Measurements from ENCODE around the gene ADCY3. TPM values are rescaled to one million over a fixed set of nuclear protein-coding genes. Genes with fewer than 3 reads are reported as not detected.

ADCY3 gene
- total RNA-seq, 4 donors from 2014 or later = 32.5 to 54.5 (median 39.9) TPM

DNA sequence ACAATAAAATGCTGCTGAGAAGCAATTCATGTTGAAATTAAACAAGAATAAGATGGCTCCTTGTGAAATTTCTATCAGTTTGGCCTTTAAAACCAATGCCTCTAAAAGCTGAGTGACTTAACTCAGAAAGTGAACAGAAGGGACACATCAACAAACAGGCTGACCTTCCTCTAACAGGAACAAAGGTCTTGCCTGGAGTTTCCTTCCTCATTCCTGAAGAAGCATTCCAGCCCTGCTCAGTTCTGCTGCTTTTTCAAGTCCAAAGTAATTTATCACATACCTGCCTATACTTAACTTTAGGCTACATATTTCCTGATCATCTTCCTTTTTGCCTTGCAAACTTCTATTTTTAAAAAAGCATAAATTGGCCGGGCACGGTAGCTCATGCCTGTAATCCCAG lies 140.9 kb downstream of the ADCY3 start:
- no peaks in the 10 kb centered on the region for H3K27me3 ChIP-seq
- H3K4me3 ChIP-seq = no peak overlapping the region
- H3K27ac ChIP-seq = no peak overlapping the region
- no peaks in the 10 kb centered on the region for H3K9me3 ChIP-seq
- no peak for ATAC-seq
- no peaks in the 10 kb centered on the region for H3K4me1 ChIP-seq
- 70 to 79% methylated on average over 2 of the region's 2 CpGs for WGBS, 2 donors (ENCODE audit: low coverage in 1 of 2)
- TF ChIP-seq, protein P1, sequence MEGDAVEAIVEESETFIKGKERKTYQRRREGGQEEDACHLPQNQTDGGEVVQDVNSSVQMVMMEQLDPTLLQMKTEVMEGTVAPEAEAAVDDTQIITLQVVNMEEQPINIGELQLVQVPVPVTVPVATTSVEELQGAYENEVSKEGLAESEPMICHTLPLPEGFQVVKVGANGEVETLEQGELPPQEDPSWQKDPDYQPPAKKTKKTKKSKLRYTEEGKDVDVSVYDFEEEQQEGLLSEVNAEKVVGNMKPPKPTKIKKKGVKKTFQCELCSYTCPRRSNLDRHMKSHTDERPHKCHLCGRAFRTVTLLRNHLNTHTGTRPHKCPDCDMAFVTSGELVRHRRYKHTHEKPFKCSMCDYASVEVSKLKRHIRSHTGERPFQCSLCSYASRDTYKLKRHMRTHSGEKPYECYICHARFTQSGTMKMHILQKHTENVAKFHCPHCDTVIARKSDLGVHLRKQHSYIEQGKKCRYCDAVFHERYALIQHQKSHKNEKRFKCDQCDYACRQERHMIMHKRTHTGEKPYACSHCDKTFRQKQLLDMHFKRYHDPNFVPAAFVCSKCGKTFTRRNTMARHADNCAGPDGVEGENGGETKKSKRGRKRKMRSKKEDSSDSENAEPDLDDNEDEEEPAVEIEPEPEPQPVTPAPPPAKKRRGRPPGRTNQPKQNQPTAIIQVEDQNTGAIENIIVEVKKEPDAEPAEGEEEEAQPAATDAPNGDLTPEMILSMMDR (IDR thresholded peaks at IDR 0.05) = no peak
- no peak for TF ChIP-seq EP300 (IDR thresholded peaks at IDR 0.05)
- TF ChIP-seq POLR2A (IDR thresholded peaks at IDR 0.05) = no peak
- TF ChIP-seq POLR2AphosphoS5 (IDR thresholded peaks at IDR 0.05) = no peak
- H3K36me3 ChIP-seq = no peaks in the 10 kb centered on the region

DNA sequence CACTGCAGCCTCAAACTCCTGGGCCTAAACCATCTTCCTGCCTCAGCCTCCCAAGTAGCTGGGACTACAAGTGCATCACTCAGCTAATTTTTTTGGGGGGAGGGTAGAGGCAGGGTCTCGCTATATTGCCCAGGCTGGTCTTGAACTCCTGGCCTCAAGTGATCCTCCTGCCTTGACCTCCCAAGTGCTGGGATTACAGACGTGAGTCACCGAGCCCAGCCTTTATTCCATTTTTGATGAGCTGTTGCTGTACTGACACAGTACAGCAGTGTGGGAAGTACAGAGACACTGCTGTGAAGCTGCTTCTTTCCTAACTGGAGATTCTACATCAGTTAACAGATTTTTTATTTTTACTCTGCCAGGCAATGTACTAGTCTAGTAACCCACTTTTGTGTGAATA lies 145.7 kb downstream of the ADCY3 start:
- TF ChIP-seq, protein P1 (IDR thresholded peaks at IDR 0.05) = no peak
- no peak for ATAC-seq
- Histone ChIP-seq H3K27ac (no peak overlapping the region), H3K36me3 (peaks cover 0 to 18% of the 10 kb centered on the region in 2 donors), H3K27me3 (no peaks in the 10 kb centered on the region), H3K9me3 (no peaks in the 10 kb centered on the region), H3K4me3 (no peak overlapping the region), H3K4me1 (no peaks in the 10 kb centered on the region)
- 47 to 48% methylated on average over 2 of the region's 3 CpGs for WGBS, 2 donors (ENCODE audit: low coverage in 1 of 2)

DNA sequence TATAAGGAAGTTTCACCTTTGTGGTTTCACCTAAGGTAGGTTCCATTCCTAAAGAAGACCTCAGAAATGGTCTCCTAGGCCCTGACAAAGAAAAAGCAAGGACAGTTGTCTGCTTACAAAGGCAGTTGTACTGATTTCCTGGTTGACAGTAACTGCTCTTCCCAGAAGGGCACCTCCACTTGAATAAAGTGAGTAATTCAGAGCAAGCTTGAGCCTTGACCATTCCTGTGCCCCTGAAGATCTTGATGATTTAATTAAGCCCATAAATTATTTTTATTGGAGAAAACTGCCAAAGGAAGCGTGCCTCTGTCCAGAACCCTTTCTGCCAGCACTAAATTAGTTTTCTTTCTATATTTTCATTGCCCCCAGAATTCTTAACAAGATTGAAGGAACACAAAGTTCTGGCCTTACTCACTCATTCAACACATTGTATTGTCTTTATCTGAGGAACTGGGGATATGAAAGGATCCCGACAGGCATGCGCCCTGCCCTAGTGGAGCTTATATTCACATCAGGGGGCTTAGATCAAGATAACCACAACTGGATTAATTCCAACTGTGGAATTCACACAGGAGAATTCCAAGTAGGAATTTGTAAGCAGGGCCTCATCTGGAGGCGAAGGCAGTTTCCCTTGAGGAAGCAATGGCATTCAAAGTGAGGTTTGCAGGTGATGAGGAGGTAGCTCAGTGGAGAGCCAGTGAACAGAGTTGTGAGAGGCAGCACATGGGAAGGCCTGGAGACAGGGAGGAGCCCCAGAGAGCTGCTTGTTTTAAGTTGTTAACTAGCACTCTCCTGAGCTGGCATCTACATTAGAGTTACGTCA lies 148.1 kb downstream of the ADCY3 start:
- H3K27ac ChIP-seq = no peak overlapping the region
- H3K36me3 ChIP-seq = peaks cover 0 to 40% of the 10 kb centered on the region in 2 donors
- H3K27me3 ChIP-seq = no peaks in the 10 kb centered on the region
- WGBS, 2 donors (ENCODE audit: low coverage in 1 of 2) = 83 to 88% methylated on average over 2 to 3 of the region's 5 CpGs
- ATAC-seq = no peak
- H3K4me1 ChIP-seq = no peaks in the 10 kb centered on the region
- TF ChIP-seq POLR2AphosphoS5 (IDR thresholded peaks at IDR 0.05) = no peak
- TF ChIP-seq, protein P1 (IDR thresholded peaks at IDR 0.05) = no peak
- no peak for TF ChIP-seq EP300 (IDR thresholded peaks at IDR 0.05)
- TF ChIP-seq POLR2A (IDR thresholded peaks at IDR 0.05) = no peak
- no peaks in the 10 kb centered on the region for H3K9me3 ChIP-seq
- no peak overlapping the region for H3K4me3 ChIP-seq

DNA sequence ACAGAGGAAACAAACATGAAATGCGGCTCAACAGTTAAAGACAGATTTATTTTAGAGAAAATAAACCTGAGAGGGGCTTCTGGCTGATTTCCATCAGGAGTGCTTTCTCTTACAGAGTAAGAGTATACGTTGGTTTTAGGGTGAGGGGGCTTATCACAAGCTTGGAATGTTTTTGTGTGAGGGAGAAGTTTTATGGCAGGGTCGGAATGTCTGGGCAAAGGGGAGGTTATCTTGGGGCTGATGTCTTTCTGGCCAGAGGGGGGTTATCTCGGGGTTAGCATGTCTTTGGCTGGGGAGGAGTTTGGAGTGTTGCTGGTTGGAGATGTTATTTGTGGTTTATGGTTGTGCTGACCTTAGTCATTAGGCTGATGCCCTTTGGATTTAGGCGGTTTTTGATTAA lies 149.0 kb downstream of the ADCY3 start:
- TF ChIP-seq POLR2AphosphoS5 (IDR thresholded peaks at IDR 0.05) = no peak
- TF ChIP-seq EP300 (IDR thresholded peaks at IDR 0.05) = no peak
- TF ChIP-seq, protein P1 (IDR thresholded peaks at IDR 0.05) = no peak
- no peak for TF ChIP-seq POLR2A (IDR thresholded peaks at IDR 0.05)
- Histone ChIP-seq H3K36me3 (peaks cover 0 to 48% of the 10 kb centered on the region in 2 donors), H3K27ac (no peak overlapping the region), H3K9me3 (no peaks in the 10 kb centered on the region), H3K4me3 (no peak overlapping the region), H3K27me3 (no peaks in the 10 kb centered on the region), H3K4me1 (no peaks in the 10 kb centered on the region)
- no peak for ATAC-seq
- 90 to 91% methylated on average over 4 to 5 of the region's 5 CpGs for WGBS, 2 donors (ENCODE audit: low coverage in 1 of 2)

Small RNAs within 50 kb of the gene (small RNA-seq; reads per million reads assigned to genes)
- gene AC013267.1 = 0 reads per million in 4 donors
- gene RF00016 = 0 reads per million in 4 donors

Other genes starting within 250 kb of the ADCY3 start
- gene PTRHD1, start 126.8 kb downstream of the ADCY3 start, total RNA-seq = 10 to 100 TPM; 11.8 to 12.4 (median 12.1) TPM
- gene CENPO, start 126.8 kb downstream of the ADCY3 start, total RNA-seq = 1 to 10 TPM in 3 of 4 donors, under 1 TPM in 1; 0.31 to 3.8 (median 2.8) TPM
- 10 to 100 TPM in 1 of 4 donors, 1 to 10 TPM in 3; 7.1 to 14.2 (median 8.6) TPM for gene DNAJC27, start 51.7 kb upstream of the ADCY3 start, total RNA-seq
- gene EFR3B, start 121.8 kb upstream of the ADCY3 start, total RNA-seq = 1 to 10 TPM in 3 of 4 donors, under 1 TPM in 1; 0.67 to 2.4 (median 1.5) TPM
- gene POMC, start 248.3 kb upstream of the ADCY3 start, total RNA-seq = 10 to 100 TPM in 1 of 4 donors, 1 to 10 TPM in 3; 2.5 to 24.4 (median 5.4) TPM